ENCODE results near the gene CAND2. TPM values are rescaled to one million over a fixed set of nuclear protein-coding genes. Genes with fewer than 3 reads are reported as not detected.

CAND2 gene
- total and polyA plus RNA-seq, 2 experiments from 2014 or later, result 4.3 to 5.0 TPM

GRCh38 chr3:12869035-12869621, 72.6 kb downstream of the CAND2 start:
- no peak overlapping the region for H3K27ac ChIP-seq
- H3K4me2 ChIP-seq, result peak overlapping the region; percentile 92
- H2AFZ ChIP-seq, result peak overlapping the region; percentile 66
- peaks cover 12% of the 10 kb centered on the region for H3K4me1 ChIP-seq (ENCODE audit: insufficient read depth)
- TF ChIP-seq, protein P1, sequence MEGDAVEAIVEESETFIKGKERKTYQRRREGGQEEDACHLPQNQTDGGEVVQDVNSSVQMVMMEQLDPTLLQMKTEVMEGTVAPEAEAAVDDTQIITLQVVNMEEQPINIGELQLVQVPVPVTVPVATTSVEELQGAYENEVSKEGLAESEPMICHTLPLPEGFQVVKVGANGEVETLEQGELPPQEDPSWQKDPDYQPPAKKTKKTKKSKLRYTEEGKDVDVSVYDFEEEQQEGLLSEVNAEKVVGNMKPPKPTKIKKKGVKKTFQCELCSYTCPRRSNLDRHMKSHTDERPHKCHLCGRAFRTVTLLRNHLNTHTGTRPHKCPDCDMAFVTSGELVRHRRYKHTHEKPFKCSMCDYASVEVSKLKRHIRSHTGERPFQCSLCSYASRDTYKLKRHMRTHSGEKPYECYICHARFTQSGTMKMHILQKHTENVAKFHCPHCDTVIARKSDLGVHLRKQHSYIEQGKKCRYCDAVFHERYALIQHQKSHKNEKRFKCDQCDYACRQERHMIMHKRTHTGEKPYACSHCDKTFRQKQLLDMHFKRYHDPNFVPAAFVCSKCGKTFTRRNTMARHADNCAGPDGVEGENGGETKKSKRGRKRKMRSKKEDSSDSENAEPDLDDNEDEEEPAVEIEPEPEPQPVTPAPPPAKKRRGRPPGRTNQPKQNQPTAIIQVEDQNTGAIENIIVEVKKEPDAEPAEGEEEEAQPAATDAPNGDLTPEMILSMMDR (IDR thresholded peaks at IDR 0.05; ENCODE audit: poor library complexity), result no peak
- TF ChIP-seq EZH2phosphoT487 (IDR thresholded peaks at IDR 0.05; ENCODE audit: low read depth, severe bottlenecking, unreplicated experiment) (no peak), EZH2 (IDR thresholded peaks at IDR 0.05; ENCODE audit: borderline replicate concordance) (no peak)
- H3K27me3 ChIP-seq, result no peaks in the 10 kb centered on the region
- 17% methylated on average over 19 of the region's 28 CpGs for WGBS (ENCODE audit: low lambda C conversion rate, missing lambda C conversion rate)
- no peaks in the 10 kb centered on the region for H3K9me2 ChIP-seq (replicated peaks; ENCODE audit: insufficient read depth)
- H3K4me3 ChIP-seq, result no peak overlapping the region
- H3K36me3 ChIP-seq (replicated peaks; ENCODE audit: insufficient read depth, low read depth), result no peaks in the 10 kb centered on the region
- peak; percentile 76 for DNase-seq (ENCODE audit: low spot score)
- no peaks in the 10 kb centered on the region for H3K79me2 ChIP-seq
- H4K20me1 ChIP-seq (ENCODE audit: insufficient read depth, poor library complexity, severe bottlenecking), result no peaks in the 10 kb centered on the region
- H3K9me3 ChIP-seq (ENCODE audit: low read depth), result no peaks in the 10 kb centered on the region

DNA sequence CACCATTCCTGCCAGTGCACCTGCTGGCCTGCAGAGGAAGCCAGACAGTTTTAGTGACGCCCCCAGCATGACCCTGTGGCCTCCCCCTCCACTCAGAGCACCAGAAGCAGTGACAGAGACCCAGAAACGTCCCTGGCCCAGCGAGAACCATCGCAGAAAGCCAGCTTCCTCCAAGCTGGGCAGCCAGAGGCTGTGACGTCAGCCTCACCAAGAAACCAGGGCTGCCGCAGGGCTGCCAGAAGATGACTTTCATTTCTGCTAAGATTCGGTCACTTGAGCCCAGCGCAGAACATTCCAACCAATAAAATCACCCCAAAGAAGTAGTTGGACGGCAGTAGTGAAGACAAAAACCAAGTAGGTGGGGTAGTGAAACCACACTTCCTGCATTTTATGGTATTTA, 74.5 kb downstream of the CAND2 start:
- H4K20me1 ChIP-seq (ENCODE audit: insufficient read depth, poor library complexity, severe bottlenecking), result no peaks in the 10 kb centered on the region
- WGBS (ENCODE audit: low lambda C conversion rate, missing lambda C conversion rate), result 79% methylated on average over 9 of the region's 9 CpGs
- H3K9me3 ChIP-seq (ENCODE audit: low read depth), result no peaks in the 10 kb centered on the region
- no peak overlapping the region for H2AFZ ChIP-seq
- no peak for DNase-seq (ENCODE audit: low spot score)
- H3K9me2 ChIP-seq (replicated peaks; ENCODE audit: insufficient read depth), result no peaks in the 10 kb centered on the region
- TF ChIP-seq, protein P1 (IDR thresholded peaks at IDR 0.05; ENCODE audit: poor library complexity), result no peak
- TF ChIP-seq EZH2phosphoT487 (IDR thresholded peaks at IDR 0.05; ENCODE audit: low read depth, severe bottlenecking, unreplicated experiment) (no peak), EZH2 (IDR thresholded peaks at IDR 0.05; ENCODE audit: borderline replicate concordance) (no peak)
- no peaks in the 10 kb centered on the region for H3K27me3 ChIP-seq
- peaks cover 12% of the 10 kb centered on the region for H3K4me1 ChIP-seq (ENCODE audit: insufficient read depth)
- no peaks in the 10 kb centered on the region for H3K79me2 ChIP-seq
- H3K27ac ChIP-seq, result no peak overlapping the region
- no peak overlapping the region for H3K4me2 ChIP-seq
- no peak overlapping the region for H3K4me3 ChIP-seq
- H3K36me3 ChIP-seq (replicated peaks; ENCODE audit: insufficient read depth, low read depth), result no peaks in the 10 kb centered on the region

GRCh38 chr3:12871404-12871983, 75.0 kb downstream of the CAND2 start:
- H3K9me2 ChIP-seq (replicated peaks; ENCODE audit: insufficient read depth), result no peaks in the 10 kb centered on the region
- H2AFZ ChIP-seq, result no peak overlapping the region
- H4K20me1 ChIP-seq (ENCODE audit: insufficient read depth, poor library complexity, severe bottlenecking), result no peaks in the 10 kb centered on the region
- H3K27me3 ChIP-seq, result no peaks in the 10 kb centered on the region
- no peaks in the 10 kb centered on the region for H3K9me3 ChIP-seq (ENCODE audit: low read depth)
- no peak overlapping the region for H3K4me2 ChIP-seq
- WGBS (ENCODE audit: low lambda C conversion rate, missing lambda C conversion rate), result 83% methylated on average over 12 of the region's 12 CpGs
- no peaks in the 10 kb centered on the region for H3K79me2 ChIP-seq
- H3K36me3 ChIP-seq (replicated peaks; ENCODE audit: insufficient read depth, low read depth), result no peaks in the 10 kb centered on the region
- no peak for DNase-seq (ENCODE audit: low spot score)
- TF ChIP-seq, protein P1 (IDR thresholded peaks at IDR 0.05; ENCODE audit: poor library complexity), result no peak
- H3K4me3 ChIP-seq, result no peak overlapping the region
- peaks cover 12% of the 10 kb centered on the region for H3K4me1 ChIP-seq (ENCODE audit: insufficient read depth)
- H3K27ac ChIP-seq, result no peak overlapping the region

Measured in hepatocyte (in vitro differentiated cells).